ENCODE measurements around the gene RGS3. TPM values are rescaled to one million over a fixed set of nuclear protein-coding genes. Genes with fewer than 3 reads are reported as not detected.

The RGS3 gene
- total RNA-seq, 1 donor from 2014 or later: 233 TPM

DNA sequence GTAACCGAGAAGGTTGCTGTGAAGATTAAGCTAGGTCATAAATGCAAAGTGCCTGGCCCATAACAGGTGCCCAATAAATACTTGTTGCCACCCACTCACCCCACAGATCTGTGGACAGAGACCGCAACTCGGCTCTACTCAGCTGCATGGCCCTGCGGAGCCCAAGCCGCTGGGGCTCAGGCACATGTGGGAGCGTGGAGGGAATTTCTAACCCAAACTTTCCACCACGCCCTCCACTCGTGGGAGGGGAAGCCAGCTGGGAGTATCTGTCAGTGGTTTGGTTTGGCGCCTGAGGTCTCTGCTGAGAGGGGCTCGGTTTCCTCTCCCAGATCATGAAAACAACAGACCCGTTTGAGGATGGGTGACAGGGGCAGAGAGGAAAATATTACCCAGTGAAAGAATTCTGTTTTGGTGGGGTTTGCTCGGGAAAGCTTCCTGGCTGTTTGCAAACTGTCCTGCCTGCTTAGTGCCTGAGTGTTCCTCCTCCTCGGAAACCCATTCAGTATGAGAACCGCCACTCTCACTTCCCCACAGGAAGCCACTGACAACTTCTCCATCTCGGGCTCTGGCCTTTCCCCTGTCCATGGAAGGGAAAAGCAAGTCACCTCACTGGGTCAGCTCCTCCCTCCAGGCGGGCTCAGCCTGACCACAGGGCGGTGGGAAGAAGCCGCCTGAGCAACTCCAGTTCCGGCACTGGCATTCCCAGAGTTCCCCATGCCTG is 60.1 kb downstream of the RGS3 start:
- intact Hi-C loops (cut with DNase I): loop anchor here (10.0 kb wide), 1 partner anchor 131 kb away; no protein-coding TSS in a partner anchor
- peak; percentile 87 for DNase-seq (ENCODE audit: low spot score)

DNA sequence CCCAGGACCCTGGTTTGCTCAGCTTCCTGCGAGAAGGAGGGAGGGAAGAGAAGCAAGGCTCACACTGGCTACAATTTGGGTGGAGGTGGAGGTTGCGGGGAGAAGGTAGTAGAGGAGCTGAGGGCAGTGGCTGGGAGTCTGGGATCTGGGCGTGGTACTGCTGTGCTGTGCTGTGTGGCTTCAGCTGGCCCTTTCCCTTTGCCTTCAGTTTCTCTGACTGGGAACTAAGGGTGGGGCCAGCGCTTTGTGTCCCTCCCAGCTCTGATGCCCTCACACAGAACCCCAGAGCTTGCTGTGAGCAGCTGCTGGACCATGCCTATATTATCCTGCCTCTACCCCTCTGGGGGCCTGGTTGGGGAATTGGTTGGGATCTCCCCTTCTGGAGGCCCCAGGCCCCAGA is 60.9 kb downstream of the RGS3 start:
- DNase-seq (ENCODE audit: low spot score): no peak
- intact Hi-C loops (cut with DNase I): loop anchor here (10.0 kb wide), 1 partner anchor 130 kb away; no protein-coding TSS in a partner anchor

DNA sequence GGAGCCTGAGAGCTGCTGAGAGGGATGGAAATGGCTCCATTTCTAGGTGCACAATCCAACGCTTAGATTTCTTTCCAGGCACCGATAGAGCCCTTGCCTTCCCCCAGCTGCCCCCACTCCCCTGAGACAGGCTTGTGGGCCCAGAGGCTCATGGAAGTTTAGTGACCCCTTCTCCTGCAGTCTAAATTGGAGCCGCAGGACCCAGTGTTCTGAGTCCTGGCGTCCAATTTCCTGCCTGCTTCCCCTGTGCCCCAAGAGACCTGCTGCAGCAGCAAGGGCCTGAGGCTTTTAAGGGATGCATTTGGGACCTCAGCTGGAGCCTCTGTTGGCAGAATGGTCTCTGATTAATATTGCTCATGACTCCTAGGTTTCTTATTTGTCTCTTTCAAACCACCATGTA is 61.7 kb downstream of the RGS3 start:
- DNase-seq (ENCODE audit: low spot score): no peak
- intact Hi-C loops (cut with DNase I): loop anchor here (10.0 kb wide), 1 partner anchor 130 kb away; no protein-coding TSS in a partner anchor

DNA sequence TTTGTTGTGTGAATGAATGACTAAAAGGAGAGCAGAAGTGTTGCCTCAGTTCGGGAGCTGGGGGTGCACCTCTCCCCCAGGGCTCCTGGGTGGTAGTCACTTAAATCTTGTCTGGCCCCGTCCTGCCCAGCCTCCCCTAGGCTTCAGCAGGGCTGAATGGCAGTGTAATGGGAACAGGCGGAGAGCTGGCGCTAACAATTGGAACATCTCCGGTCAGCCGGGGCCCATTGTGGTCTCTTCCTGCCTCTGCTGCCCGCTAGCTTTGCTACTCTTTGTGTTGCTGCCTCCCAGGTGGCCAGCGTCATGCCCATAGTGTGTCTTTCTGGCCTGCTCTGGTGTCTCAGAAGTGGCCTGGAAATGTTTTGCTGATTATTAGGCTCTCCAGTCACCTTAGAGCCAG is 62.3 kb downstream of the RGS3 start:
- intact Hi-C loops (cut with DNase I): loop anchor here (10.0 kb wide), 1 partner anchor 129 kb away; no protein-coding TSS in a partner anchor
- no peak for DNase-seq (ENCODE audit: low spot score)

DNA sequence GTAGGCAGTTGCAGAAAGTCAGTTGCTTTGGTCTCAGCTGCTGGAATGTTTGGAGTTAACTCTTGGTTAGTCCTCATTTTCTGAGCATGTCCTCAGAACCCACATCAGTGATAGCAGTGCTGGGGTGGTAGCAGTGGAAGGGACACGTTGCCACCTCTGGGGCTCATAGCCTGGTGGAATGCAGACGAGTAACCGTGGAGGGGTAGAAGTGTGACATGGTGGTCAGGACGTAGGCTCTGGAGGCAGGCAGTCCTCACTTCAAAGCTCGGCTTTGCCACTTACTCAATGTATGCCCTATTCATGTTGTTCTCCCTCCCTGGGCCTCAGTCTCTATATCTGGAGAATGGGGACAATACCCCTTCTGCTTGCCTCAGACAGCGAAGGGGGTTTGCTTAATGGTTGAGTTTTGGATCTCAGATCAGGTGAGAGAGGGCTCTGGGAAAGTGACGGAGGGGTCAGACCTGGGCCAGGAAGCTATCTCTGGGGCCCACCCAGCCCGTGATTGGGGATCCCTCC is 62.8 kb downstream of the RGS3 start:
- intact Hi-C loops (cut with DNase I): loop anchor here (10.0 kb wide), 1 partner anchor 129 kb away; no protein-coding TSS in a partner anchor
- no peak for DNase-seq (ENCODE audit: low spot score)

DNA sequence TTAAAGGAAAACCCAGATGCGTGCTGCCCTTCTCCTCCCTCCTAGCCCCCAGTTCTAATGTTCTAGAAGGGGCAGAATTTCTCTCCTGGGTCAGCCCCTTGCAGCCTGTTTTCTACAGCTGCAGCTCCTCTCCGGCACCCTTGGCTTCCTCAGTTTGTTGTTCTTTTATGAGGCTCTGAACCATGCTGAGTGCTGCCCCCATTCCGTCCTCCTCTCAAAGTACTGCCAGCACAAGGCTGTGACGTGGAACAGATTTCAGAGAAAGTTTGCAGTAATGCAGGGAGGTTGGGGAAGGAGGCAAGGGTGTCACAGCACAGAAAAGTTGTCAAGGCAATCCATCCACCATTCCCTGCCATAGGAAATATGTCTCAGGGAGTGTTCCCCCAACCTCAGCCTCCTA is 63.3 kb downstream of the RGS3 start:
- DNase-seq (ENCODE audit: low spot score): no peak
- intact Hi-C loops (cut with DNase I): loop anchor here (10.0 kb wide), 1 partner anchor 128 kb away; no protein-coding TSS in a partner anchor

DNA sequence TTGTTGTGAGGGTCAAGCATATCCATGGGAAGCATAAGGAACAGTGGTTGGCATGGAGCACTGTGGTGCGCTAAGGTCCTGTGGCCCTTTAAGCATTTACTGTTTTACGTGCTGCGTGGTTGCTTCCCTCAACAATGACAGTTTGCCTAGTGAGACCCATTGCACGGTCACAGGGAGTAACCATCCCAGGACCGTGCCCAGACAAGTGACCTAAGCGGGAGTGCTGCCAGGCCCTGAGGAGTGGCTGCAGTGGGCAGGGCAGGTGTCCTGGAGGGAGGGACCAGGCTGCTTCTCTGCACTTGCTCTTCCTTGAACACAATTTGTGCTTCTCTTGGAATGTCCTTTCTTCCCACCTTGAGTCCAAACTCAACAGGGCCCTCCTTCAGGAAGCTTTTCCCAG is 64.6 kb downstream of the RGS3 start:
- intact Hi-C loops (cut with DNase I): loop anchor here (10.0 kb wide), 1 partner anchor 127 kb away; no protein-coding TSS in a partner anchor

DNA sequence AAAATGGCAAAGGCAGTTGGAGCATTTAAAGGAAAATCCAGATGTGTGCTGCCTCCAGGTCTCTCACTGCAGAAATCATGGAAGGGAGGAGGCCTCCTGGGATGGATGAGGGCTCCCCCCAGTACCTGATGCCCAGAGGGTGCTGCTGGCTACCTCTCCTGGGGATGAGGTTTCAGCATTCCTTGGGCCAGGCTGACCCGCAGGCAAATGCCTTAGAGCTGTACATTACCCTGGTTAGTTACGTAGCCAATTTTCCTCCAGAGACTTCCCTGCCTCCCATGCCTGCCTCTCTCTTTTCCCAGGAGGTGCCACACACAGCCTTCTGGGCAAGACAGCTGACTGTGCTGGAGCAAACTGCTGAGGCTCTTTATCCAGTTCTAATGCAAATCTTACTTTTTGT is 65.3 kb downstream of the RGS3 start:
- intact Hi-C loops (cut with DNase I): loop anchor here (10.0 kb wide), 1 partner anchor 126 kb away; no protein-coding TSS in a partner anchor
- peak; percentile 57 for DNase-seq (ENCODE audit: low spot score)

More for the DNA sequence above, 64.6 kb downstream of the RGS3 start:
- DNase-seq (ENCODE audit: low spot score): no peak

DNA sequence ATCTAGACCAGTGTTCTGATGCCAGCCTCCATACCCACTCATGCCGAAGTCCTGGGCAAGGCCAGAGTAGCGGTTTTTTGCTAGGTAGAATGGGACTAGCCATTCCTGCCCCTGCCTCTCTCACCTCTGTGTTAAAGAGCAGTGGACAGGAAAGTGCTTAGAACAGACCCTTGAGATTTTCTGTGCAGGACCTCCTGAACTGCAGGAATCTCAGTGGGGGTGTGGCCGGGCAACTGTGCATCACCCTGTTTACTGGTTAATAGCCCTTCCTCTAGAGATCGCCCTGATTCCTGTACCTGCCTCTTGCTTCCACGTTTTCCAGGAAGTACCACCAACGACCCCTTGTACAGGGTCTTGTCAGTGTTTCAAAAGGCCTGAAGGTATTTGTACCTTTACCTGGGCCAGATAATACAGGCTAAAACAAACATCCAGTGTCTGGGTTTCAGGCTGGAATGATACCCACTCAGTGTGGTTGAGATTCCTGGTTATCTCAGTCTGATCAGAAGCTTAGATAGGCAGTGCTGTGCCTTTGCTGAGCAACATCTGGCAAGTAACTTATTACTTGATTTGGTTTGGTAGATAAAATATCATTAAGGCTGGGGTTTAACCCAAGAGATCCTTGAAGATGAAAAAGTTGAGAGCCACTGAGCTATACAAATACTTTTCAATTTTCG is 65.9 kb downstream of the RGS3 start:
- DNase-seq (ENCODE audit: low spot score): no peak
- intact Hi-C loops (cut with DNase I): loop anchor here (10.0 kb wide), 1 partner anchor 125 kb away; no protein-coding TSS in a partner anchor

DNA sequence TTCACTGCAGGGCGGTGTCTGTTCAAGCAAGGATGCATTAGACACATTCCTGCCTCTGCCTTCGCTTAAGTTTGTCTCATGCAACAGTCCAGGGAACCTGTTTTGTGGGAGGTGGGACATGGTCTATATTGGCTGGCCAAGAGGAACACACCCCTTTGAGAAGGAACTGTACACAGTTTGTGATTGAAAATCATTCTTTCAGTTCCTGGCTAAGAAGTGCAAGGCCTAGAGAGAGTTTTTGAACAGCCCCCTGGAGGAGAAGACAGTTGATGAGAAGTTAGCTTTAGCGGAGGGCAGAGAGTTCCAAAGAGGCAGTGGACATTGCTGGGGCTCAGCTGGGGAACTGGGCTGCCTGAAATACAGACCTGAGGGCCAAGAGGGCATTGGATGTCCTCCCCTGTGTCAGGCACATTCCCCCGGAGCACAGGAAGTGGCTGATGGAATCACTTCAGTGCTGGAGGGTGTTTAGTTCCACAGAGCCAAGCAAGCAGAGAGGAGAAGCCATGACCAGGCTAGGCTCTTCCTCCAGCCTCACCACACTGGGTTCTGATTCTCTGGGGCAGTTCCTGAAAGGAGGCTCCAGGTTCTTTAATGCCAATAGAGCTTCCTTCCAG is 66.6 kb downstream of the RGS3 start:
- peak; percentile 60 for DNase-seq (ENCODE audit: low spot score)

DNA sequence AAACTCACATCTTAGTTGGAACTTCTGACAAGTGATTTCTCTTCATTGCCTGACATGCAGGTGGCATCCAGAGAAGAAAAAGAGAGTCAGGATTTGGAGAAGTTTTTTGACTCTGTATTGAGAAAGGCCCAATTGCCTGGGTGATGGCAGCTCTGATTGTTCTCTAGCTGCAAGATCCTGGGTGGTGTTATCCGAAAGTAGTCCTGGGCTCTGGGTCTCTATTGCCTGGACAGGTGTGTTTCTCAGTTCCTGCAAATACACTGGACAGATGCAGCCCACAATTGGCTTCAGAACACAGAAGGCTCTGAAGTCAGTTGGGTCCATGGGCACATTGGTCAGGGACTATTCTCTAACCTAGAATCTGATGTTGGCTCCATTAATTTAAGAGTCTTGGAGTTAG is 67.4 kb downstream of the RGS3 start:
- no peak for DNase-seq (ENCODE audit: low spot score)
- intact Hi-C loops (cut with DNase I): no loop called here

More for the DNA sequence above, 66.6 kb downstream of the RGS3 start:
- intact Hi-C loops (cut with DNase I): no loop called here

DNA sequence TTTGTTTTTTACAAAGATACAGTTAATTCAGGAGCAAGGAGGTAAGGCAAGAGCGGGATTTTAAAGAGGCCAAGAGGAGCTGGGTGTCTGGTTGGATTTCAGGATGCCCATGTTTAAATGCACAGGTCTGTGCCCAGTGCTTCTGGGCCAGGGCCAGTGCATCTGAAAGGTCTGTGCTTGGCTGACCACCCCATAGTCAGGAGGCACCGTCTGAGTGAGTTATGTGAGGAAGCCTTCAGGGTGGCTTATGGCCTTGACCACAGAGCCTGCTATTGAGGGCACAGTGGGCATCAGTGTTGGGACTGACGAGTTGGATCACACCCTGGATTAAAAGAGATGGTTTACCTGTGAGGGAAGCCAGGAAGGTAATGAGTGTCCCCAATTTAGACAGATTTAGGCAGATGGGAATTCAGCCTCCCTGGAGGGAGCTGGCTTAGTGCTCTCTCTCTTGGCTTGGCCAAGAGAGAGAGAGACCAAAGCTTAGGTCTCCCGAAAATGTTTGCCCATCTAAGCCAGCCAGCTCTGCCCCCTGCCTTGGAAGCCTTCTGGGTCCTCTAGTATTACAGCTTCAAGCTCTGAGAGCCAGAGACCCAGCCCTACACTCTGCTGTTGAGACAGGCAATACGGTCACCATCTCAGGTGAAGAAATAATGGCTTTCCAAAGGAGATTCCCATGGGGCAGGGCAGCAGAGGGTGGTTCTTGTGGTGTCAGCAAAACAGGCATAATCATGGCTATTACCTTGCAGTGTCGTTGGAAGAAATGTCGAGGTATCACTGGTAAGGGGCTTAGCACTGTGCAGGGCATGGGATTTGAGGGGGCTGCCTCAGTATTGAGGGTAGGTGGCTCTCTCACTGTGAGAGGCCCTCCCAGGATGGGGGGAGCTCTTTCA is 68.6 kb downstream of the RGS3 start:
- DNase-seq (ENCODE audit: low spot score): peak; percentile 36
- intact Hi-C loops (cut with DNase I): no loop called here

DNA sequence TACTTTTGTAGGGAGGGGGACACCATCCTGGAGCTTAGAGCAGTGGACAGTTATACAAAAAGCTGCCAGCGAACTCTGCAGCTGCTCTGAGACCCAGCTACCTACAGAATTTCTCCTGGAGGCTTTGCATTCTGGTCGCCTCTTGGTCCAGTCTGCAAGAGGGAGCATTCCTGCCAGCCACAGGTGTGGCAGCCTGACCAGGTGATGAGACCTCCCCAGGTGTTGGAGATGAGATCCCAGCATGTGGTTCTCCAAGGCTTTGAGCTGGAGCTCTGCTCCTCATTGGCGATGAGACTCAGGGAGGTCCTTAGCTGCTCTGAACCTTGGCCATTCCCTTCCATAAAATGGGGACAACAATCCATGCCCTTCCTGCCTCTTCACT is 69.3 kb downstream of the RGS3 start:
- DNase-seq (ENCODE audit: low spot score): peak; percentile 43

DNA sequence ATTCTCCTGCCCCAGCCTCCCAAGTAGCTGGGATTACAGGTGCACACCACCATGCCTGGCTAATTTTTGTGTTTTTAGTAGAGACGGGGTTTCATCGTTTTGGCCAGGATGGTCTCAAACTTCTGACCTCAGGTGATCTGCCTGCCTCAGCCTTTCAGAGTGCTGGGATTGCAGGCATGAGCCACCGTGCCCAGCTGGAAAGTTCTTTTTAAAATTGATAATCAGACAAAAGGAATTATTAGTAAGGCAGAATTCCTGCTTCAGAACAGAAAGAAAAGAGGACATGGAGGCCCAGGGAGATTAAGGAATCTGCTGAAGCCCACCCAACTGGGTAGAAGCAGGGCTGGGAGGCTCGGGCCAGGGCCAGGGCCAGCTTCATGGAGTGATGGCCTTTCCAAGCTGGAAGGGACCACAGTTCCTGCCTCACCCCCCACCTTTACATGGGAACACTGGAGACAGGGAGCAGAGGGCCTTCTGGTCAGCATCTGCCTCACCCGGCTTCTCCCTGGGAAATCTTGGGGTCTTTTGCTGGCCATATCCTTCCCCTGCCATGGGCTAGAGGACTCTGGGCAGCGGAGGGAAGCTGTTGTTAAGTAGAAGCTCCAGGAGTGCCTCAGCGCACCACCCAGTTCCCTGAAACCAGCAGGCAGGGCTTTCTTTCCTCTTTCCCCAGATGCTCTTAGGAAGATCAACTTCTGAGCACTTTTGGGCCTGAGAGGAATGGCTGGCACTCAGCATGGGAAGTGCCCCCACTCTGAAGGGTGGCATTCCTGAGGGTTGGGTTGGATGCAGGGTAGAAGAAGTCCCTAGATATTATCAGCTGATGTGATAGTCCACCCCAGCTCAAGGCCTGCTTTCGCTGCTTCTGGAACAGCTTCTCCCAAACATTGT is 70.1 kb downstream of the RGS3 start:
- DNase-seq (ENCODE audit: low spot score): peak; percentile 67
- intact Hi-C loops (cut with DNase I): no loop called here

More for the DNA sequence above, 69.3 kb downstream of the RGS3 start:
- intact Hi-C loops (cut with DNase I): no loop called here

DNA sequence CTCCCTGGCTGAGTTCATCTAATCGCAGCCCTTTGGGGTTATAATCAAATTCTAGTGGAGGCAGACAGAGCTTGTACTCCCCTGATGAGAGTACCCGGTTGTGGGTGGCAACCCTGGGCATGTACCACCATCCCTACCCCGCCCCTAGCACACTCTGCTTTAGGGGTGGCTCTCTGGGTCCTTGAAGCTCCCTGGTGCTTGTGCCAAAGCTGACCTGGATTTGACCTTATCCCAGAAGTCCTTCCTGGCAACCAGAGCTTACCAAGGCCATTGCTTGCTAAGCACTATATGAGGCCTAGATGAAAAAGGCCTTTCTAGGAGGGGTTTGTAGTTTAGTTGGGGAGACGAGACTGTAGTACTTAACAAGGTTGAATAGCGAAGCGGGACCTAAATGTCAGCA is 72.2 kb downstream of the RGS3 start:
- intact Hi-C loops (cut with DNase I): loop anchor here (5.0 kb wide), 2 partner anchors 37 to 73 kb away; partner anchors contain the start of gene RGS3
- peak; percentile 47 for DNase-seq (ENCODE audit: low spot score)

DNA sequence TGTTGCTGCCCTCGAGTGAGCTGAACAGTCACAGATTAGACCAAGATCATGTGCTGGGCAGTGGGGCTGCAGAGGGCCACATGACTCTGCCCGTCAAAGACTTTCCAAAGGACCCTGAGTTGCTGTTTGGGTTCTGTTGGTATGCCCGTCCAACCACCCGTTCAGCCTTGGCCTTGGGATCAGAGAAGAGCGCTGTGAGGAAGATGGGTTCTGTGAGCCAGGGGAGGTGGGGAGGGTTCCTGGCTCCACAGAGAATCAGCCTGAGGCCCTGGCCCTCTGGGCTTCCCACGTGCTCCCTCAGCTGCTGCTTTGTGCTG is 72.6 kb downstream of the RGS3 start:
- intact Hi-C loops (cut with DNase I): loop anchor here (5.0 kb wide), 2 partner anchors 36 to 74 kb away; partner anchors contain the start of gene RGS3
- no peak for DNase-seq (ENCODE audit: low spot score)

DNA sequence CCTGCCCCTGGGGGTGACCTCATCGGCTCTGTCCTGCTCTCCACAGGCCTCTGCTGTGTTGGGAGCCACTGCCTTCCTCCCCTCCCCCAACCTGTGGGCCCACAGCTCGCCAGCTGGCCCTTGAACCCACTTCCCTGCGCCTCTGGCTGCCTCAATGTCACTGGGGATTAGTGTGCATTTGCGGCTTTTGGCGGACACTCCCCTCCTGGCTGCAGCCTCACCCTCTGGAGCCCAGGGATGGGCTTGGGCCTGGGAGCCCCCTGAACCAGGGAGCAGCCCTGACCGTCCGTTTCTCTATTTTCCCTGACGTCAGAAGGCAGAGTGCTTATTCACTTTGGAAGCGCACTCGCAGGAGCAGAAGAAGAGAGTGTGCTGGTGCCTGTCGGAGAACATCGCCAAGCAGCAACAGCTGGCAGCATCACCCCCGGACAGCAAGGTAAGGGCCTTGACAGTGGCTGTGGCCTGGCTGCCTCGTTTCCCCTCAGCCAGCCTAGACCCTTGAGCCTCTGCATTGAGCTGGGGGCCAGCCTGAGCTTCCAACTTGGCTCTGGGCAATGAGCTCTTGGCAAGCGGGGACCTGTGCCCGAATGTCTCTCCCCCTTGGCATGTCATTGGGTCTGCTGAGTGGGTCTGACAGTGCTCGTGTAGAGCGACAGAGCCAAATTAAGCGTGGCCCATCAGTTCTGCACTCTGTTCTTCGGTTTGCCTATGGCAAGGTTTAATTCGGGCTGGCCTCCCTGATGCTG is 73.1 kb downstream of the RGS3 start:
- intact Hi-C loops (cut with DNase I): loop anchor here (5.0 kb wide), 2 partner anchors 36 to 74 kb away; partner anchors contain the start of gene RGS3
- DNase-seq (ENCODE audit: low spot score): peak; percentile 89
